UCSD-AML1 (cell line): Measurements from ENCODE around the gene HAGHL.
A peak's percentile ranks its signal among the peaks of the same experiment; 100 is the strongest.

Experiments used
- DNase-seq: peaks from one replicate; lab custom pipeline; 2025; ENCODE audit not compliant: unreplicated experiment; lab: John Stamatoyannopoulos, UW

Gene HAGHL

GRCh38 chr16:726438-727290 lies at the start of gene HAGHL, which contains the start of gene CCDC78:
Gene HAGHL (plus strand): TSS chr16:727106. CDS start chr16:727510, 404 bp downstream.
Gene CCDC78 (minus strand): TSS chr16:726443. CDS start chr16:726367, 76 bp downstream.
- DNase-seq, result peak; percentile 65

GRCh38 chr16:677316-678190 lies 49.4 kb upstream of the HAGHL start:
- no peak for DNase-seq

- DNase-seq, result no peak
Measured at GRCh38 chr16:678209-678857, 48.6 kb upstream of the HAGHL start.

- DNase-seq, result peak; percentile 77
Measured at GRCh38 chr16:678858-679813, 47.8 kb upstream of the HAGHL start.

- peak; percentile 91 for DNase-seq
Measured at GRCh38 chr16:679814-680624, 46.9 kb upstream of the HAGHL start, which contains the start of gene STUB1. Gene STUB1 (plus strand): TSS chr16:680410. CDS start chr16:680526, 116 bp downstream.

GRCh38 chr16:680625-680945 lies 46.3 kb upstream of the HAGHL start:
- no peak for DNase-seq

GRCh38 chr16:680967-681745 lies 45.8 kb upstream of the HAGHL start:
- DNase-seq, result peak; percentile 50

- no peak for DNase-seq
Measured at GRCh38 chr16:681746-682427, 45.0 kb upstream of the HAGHL start.

GRCh38 chr16:682493-683395 lies 44.2 kb upstream of the HAGHL start:
- no peak for DNase-seq

- no peak for DNase-seq
Measured at GRCh38 chr16:683396-684070, 43.4 kb upstream of the HAGHL start.

- peak; percentile 93 for DNase-seq
Measured at GRCh38 chr16:684071-684794, 42.7 kb upstream of the HAGHL start, which contains the start of gene JMJD8. Gene JMJD8 (minus strand): TSS chr16:684334. CDS start chr16:684319, 15 bp downstream.

- DNase-seq, result no peak
Measured at GRCh38 chr16:684961-685696, 41.8 kb upstream of the HAGHL start.

- DNase-seq, result peak; percentile 45
Measured at GRCh38 chr16:685967-686366, 40.9 kb upstream of the HAGHL start.

- no peak for DNase-seq
Measured at GRCh38 chr16:686459-687260, 40.2 kb upstream of the HAGHL start.
